ENCODE results near the gene NEURL1B.

DNA sequence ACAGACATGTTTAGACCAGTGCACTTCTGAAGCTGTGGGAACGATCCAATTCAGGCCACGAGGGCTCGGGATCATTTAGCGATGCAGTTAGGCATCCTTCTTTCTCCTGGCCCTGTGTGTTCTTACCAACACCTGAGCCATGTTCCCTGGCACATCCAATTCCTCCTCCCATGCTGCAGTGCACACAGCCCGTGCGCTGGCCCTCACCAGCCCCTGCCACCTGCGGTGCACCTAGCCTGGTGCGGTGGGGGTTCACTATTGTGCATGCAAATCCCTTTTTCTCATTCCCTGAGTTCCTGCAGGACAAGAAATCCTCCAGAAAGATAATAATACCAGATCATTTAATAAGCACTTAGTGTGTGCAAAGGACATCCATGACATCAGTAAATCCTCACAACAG lies 53.5 kb downstream of the NEURL1B start:
- TF ChIP-seq EZH2 (IDR thresholded peaks at IDR 0.05; ENCODE audit: low read length) = no peak
- TF ChIP-seq, protein P1, sequence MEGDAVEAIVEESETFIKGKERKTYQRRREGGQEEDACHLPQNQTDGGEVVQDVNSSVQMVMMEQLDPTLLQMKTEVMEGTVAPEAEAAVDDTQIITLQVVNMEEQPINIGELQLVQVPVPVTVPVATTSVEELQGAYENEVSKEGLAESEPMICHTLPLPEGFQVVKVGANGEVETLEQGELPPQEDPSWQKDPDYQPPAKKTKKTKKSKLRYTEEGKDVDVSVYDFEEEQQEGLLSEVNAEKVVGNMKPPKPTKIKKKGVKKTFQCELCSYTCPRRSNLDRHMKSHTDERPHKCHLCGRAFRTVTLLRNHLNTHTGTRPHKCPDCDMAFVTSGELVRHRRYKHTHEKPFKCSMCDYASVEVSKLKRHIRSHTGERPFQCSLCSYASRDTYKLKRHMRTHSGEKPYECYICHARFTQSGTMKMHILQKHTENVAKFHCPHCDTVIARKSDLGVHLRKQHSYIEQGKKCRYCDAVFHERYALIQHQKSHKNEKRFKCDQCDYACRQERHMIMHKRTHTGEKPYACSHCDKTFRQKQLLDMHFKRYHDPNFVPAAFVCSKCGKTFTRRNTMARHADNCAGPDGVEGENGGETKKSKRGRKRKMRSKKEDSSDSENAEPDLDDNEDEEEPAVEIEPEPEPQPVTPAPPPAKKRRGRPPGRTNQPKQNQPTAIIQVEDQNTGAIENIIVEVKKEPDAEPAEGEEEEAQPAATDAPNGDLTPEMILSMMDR (optimal IDR thresholded peaks at IDR 0.05 in 1 of 3, IDR thresholded peaks at IDR 0.05 in 1 of 3, conservative IDR thresholded peaks at IDR 0.05 in 1 of 3; ENCODE audit: extremely low read depth in 1 of 3, insufficient read depth in 2 of 3, low read length in 3 of 3) = no peak

Measured in keratinocyte (primary cell).